Stimulated activated CD4-positive, alpha-beta T cell treated with anti-CD3 and anti-CD28 coated beads, Interleukin-1b, Interleukin-23, amount 100 ng/mL, for 1 hour (primary cell): ENCODE data around the gene GART.
"Not testable (repeated sequence)": the region's sequence is repeated elsewhere in the genome, so short reads cannot be mapped to it uniquely, and the experiment has no call there.

Source experiments
- DNase-seq, 2 donors: peaks; one replicate each; pipeline ENCODE4 v3.0.0-alpha.2; 2020; ENCODE audit warnings: low read depth in 2 of 2

GART gene

DNA sequence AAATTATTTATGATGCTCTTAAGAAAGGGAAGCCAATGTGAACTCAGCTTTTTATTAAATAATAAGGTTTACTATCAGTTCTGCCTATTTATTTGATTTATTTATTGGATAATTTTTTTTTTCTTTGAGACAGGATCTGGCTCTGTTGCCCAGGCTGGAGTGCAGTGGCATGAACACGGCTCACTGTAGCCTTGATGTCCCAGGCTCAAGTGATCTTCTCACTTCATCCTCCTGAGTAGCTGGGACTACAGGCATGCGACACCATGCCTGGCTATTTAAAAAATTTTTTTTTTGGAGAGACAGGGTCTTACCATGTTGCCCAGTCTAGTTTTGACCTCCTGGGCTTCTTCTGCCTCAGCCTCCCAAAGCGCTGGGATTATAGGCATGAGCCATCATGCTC lies 29.4 kb downstream of the GART start:
- no peak for DNase-seq

DNA sequence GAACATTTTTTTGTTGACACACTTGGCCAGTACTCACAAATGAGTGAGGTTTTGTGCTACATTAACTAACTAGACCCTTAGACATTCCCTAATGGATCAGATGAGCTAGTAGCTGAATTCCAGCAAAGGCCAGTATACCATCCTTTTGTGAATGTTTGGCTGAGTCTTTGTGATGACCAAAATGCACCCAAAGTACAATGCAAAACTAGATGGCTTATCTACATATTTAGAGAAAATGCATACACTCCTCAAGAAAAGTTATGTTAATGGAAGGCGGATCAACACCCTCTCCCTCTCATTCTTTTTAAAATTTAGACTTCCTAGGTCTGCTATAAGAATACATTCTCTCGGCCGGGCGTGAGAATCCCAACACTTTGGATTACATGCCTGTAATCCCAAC lies 30.3 kb downstream of the GART start:
- no peak for DNase-seq

DNA sequence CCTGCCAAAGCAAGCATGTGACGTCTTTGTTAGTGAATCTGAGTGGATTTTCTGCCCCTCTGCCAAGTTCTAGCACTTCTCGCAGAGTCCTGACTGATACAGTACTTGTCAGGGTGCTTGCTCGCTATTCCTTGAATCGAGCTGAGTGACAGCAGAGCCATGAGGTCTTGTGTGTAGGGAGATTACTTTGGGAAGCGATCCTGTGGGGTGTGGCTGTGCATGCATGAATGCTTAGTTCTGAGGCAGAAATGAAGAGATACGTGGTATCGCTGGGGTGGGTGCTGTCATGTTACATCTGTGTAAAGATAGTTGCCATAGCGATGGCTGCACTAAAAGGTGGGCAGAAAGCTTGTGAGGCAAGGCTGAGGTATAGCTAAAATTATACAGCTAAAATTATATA lies 31.1 kb downstream of the GART start:
- no peak for DNase-seq

DNA sequence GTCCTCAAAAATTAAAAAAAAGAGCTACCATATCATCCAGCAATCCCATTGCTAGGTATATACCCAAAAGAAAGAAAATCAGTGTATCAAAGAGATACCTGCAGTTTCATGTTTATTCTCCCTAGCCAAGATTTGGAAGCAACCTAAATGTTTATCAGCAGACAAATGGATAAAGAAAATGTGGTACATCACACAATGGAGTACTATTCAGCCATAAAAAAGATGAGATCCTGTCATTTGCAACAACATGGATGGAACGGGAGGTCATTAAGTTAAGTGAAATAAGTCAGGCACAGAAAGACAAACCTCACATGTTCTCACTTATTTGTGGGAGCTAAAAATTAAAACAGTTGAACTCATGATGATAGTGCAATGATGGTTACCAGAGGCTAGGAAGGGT lies 34.9 kb downstream of the GART start:
- DNase-seq = not testable (repeated sequence)

DNA sequence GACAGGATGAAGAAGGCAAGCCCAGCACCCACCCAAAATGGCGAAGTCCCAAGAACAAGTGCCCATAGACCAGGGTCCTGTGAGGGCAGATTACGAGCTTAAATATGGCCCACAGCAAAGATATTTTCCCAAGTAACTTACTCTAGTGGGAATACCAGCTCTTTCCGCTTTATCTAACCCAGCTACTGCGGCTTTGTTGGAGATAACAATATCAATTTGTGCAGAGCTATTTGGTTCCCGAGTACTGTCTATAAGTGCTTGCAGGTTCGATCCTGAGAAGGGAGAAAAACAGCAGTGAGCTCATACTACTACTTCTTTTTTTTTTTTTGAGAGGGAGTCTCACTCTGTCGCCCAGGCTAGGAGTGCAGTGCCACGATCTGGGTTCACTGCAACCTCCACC lies 36.1 kb downstream of the GART start:
- DNase-seq = no peak

DNA sequence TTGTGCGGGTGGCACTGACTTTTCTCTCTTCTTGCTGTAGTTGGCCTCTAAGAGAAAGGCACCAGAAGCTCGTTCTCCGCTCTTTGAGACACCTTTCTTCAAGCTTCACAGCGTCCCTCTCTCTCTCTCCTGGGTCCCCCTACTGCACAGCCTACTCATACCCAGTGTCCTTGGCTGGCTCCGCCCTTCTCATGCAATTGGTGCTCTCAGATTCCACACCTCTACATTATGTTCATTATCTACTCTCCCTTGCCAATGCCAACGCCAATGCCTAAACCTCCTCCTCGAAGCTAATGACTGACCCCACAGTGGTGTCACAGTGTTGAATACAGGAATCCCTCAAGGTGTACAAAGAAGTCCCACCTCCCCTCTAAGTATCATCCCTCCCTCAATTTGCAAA lies 45.6 kb downstream of the GART start:
- DNase-seq = no peak

DNA sequence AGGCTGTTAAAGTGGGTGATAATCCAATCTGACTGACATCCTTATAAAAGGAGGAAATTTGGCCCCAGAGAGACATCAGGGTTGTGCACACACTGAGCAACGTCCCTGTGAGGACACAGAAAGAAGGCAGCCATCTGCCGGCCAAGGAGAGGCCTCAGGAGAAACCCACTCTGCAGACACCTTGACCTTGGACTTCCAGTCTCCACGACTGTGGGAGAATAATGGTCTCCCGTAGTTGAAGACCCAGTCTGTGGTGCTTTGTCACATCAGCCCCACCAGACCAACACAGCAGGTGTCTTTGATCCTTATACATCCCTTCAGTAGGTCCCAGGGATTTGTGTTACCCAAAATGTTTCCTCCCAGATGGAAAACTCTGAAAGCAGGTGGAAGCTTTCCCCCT lies 46.2 kb downstream of the GART start:
- DNase-seq = no peak

DNA sequence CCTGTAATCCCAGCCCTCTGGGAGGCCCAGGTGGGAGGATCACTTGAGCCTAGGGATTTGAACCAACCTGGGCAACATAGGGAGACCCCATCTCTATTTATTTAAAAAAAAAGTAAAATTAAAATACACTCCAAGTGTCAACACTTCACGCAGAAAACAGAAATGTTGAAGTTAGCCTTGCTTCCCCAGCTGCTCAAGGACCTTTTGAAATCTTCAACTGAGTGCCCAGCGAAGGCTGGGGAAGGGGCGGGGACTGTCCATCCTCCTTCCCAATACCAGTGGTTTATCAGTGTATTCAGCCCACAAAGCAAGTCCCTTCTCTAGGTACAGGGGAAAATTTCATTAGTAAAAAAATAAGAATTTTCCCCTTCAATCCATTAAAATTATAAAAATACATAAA lies 48.2 kb downstream of the GART start:
- DNase-seq = no peak

DNA sequence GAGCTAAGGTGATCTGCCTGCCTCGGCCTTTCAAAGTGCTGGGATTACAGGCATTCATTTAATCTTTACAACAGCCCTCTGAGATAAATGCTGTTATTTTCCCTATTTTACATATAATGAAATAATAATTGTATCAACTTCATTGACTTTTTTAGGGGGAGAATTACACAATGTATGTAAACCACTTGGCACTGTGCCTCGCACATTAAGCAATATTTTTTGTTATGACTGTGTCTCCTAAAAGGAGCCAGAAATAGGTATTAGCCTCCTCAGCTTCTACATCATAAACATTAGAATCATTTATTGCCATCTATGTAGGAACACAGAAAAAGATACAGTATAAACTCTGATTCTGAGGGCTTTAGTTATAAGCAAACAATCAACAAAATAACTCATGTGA lies 49.3 kb downstream of the GART start:
- DNase-seq = no peak

DNA sequence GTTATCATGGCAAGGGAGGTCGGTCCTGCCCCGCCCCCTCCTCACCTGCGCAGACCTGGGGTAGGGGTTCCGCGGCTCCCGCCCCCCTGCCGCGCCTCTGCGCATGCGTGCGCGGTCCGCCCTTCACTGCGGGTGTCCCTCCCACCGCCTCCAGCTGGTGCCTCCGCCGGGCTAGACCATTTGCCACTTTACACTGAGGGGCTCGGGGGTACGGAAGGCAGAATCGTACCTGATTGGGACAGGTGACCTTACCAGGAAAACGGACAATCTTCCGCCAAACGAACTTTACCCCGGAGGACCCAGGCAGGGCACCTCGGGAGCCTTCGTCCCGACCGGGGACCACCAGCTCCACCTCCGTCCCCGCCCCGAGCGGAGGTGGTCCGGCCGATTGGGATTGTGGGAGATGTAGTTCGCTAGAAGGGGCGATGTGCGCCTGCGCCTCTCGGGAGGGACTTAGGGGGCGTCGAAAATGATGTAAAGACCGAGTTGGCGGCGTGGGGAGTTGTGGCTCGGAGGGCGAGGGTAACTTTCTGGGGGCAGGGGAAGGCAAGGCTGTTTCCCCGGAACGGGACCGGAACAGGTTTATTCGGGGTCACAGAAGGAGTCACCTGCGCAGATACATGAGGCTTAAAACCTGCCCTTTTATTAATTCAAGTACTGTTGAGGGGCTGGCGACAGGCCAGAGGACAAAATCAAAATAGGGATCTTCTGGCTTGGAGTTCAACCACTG lies 50.4 kb downstream of the GART start, which contains the start of gene DNAJC28:
TSS of gene DNAJC28 (minus strand) at position 344 of the 730 bp plus-strand sequence. CDS start 2,323 bp downstream, outside the sequence.
- peak; percentile 87 to 92 for DNase-seq

DNA sequence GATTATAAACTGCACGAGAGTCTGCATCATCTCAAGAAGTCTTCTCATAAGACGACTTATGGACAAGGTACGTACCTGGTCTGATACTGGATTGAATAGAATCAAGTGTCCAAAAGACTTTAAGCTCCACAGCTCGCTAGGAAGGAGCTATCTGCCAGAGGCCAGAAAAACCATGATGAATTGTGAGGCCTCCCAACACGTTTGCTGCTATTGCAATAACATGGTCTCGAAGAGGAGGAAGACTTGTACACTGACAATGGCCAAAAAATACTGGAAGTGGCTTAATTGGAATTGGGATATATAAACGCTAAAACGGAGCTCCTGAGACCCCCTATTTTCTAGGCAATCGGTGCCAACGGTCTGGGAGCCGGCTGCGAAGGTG lies 50.9 kb downstream of the GART start:
- no peak for DNase-seq

DNA sequence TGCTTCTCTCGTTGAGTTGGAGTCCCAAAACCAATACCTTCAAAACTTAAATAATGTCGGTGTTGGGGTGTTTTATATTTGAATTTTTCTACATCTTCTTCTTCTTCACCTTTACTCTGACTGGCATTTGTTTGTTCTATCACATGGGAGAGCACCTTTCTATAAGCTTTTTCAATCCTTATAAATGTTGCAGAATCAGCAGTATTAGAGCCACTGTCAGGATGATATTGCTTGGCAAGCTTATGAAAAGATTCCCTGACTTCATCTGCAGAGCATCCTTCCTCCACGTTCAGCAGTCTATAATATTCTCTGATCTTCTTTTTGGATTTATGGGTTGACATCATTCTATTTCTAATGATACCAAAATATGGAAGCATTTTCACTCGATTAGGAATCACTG lies 53.0 kb downstream of the GART start:
- no peak for DNase-seq

DNA sequence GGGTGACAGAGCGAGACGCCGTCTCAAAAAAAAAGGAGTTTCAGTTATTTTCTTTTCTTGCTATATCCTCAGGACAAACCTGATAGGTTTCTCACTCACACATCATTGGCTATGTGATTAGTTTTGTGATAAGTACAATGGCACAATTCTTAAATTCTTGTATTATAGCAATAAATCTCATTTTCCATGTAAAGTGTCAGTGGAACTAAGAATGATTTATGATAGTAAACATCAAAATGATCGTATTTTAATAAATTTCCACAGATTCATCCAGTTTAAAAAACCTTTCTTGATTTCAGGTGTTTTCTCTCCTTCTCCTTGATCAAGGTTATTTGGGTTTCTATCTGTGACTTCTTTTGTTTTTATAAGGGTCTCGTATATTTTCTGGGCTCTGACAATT lies 53.9 kb downstream of the GART start:
- no peak for DNase-seq

DNA sequence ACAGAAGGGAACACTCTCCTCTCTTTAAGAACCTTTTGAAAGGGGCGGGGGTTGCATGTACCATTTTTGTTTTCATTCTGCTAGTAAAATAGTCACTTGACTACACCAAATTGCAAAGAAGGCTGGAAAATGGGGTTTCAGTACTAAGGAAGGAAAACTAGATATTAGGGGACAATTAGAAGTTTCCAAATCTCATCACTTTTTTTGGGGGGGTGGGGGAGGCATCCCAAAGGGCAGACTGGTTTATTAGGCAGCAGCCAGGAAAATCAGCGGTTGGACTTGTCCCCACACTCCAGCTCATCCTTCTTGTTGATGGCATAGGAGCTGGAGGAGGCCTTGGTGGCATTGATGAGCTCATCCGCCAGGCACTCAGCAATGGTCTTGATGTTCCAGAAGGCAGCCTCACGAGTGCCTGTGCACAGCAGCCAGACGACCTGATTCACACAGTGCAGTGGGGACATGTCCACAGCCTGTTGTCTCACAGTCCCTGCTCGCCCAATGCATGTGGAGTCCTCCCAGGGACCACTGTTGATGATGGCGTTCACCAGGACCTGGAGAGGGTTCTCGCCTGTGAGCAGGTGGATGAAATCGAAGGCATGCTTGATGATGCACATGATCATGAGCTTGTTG lies 60.5 kb downstream of the GART start:
- no peak for DNase-seq

DNA sequence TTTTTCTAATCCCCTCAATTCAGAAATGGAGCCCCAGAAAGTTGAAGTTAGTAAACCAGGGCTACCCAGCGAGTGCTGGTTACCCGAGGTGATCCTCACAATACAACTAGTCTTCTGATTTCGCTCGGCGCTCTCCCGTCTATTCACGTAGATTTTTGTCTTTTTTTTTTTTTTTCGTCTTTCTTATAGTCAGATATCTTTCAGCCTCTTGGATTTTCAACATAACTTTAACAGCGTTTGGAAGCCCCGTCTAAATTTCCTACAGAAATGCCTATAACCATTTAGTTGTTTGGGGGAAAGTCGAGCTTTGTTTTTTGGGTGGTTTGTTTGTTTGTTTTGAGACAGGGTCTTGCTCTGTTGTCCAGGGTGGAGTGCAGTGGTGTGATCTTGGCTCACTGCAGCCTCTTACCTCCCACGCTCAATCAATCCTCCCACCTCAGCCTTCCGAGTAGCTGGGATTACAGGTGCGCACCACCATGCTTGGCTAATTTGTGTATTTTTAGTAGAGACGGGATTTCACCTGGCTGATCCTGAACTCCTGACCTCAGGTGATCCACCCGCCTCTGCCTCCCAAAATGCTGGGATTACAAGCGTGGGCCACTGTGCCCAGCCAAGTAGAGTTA lies 61.3 kb downstream of the GART start:
- no peak for DNase-seq

DNA sequence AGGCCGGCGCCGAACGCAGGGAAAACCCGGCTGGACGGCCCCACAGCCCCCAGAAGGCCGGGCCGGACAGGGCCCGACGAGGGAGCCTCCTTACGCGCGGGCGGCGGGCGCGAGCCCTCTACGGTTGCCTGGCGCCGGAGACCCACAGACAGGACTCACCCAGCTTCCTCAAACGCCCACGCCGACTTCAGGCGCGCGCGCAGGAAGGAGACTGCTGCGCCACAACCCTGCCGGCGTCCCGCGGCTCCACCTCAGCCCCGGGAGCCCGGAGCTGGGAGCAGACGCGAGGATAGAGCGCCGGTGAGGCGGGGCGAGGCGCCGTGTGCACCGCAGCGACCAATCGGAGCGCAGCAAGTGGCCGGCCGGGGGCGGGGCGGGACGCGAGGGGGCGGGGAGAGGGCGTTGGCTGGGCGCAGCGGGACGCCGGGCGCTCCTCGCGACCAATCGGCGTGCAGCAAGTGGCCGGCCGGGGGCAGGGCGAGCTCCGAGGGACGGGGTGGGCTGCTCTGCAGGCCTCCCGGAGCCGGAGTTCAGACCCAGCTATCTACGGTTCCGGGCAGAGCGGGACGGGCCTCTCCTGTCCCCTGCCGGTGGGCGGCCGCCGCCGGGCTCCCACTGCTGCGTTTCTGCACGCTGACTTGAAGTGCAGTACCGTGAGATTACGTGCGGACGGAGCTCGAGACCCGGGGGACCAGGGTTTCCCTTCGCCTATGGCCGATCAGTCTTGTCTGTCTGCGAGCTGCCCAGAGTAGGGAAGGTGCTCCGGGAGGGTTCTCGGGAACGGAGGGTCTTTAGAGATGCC lies 62.0 kb downstream of the GART start, which contains the start of gene TMEM50B:
TSS of gene TMEM50B (minus strand) at position 296 of the 802 bp plus-strand sequence. CDS start 11,089 bp downstream, outside the sequence.
- DNase-seq = peak; percentile 93 to 95

DNA sequence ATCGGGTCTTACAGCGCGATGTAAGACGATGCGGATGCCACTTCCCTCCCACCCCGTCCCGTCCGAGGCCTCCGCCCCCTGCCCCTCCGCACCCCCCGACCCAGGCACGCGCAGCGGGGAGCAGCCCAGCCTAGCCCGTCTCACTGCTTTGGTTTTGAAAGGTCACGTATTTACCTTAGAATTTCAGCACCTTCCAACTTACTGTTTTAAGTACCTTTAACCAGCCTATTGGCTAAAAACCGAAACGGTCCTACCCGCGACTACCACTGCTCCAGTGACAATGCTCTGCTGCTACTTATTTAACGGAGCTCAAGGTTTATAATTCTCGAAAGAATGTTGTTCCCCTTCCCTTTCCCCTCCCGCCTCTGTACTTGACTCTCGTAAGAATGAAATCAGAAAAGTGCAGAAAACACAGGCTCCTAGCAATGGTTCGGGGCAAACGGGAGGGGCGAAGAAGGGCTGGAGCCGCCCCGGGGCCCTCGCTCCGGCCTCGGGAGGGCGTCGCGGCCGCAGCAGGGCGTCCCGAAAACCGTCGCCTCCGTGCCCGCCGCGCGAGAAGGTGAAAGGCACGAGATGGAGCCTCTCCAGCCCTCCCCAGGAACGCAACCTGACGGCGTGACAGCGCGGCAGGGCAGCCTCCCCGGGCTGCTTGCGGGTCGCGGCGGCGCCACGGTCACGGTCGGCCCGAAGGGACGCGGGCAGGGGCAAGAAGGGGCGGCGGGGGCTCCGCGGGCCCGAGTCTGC lies 62.8 kb downstream of the GART start:
- peak in 1 of 2 donors; percentile 11 for DNase-seq

DNA sequence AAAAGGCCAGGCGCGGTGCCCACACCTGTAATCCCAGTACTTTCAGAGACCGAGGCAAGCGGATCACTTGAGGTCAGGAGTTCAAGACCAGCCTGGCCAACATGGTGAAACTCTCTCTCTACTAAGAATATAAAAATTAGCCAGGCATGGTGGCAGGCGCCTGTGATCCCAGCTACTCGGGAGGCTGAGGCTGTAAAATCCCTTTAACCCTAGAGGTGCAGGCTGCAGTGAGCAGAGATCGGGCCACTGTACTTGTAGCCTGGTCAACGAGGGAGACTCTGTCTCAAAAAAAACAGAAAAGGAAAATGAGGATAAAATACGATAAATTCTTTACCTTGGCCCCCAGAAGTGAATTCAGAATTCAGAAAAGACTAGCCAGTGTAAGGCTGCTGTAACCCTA lies 63.7 kb downstream of the GART start:
- no peak for DNase-seq

DNA sequence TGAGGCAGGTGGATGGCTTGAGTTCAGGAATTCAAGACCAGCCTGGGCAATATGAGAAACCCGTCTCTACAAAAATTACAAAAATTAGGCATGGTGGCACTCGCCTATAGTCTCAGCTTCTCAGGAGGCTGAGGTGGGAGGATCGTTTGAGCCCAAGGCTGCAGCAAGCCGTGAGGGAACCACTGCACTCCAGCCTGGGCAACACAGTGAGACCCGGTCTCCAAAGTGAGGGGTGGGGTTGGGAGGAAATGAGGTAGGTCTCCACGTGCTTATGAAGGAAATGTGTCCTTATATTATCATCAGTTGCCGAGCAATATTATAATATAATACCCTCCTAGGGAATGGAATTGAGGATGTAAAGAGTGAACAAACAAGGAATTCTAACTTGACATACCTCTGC lies 64.9 kb downstream of the GART start:
- DNase-seq = no peak

DNA sequence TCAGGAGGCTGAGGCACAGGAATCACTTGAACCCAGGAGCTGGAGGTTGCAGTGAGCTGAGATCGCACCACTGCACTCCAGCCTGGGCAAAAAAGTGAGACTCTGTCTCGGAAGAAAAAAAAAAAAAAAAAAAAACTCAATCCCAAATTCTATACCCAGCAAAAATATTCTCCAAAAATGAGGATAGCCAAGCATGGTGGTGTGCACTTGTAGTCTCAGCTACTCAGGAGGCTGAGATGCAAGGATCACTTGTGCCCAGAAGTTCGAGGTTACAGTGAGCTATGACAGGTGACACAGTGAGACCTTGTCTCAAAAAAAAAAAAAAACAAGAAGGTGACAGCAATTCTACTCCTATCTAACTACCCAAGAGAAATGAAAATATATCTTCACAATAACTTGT lies 68.6 kb downstream of the GART start:
- DNase-seq = no peak

DNA sequence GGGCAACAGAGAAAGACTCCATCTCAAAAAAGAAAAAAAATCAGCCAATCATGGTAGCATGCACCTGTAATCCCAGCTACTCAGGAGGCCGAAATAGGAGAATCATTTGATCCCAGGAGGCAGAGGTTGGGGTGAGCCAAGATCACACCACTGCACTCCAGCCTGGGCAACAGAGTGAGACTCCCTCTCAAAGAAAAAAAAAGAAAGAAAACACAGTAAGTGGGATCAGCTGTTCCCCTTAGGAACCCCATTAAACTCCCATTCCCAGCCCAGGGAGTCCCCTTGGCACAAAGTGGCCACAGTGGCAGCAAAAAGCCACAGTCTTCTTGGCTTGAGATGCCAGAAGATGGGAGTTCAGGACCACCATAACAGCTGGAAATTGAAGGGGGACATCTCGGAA lies 71.2 kb downstream of the GART start:
- DNase-seq = no peak
